Measurements from ENCODE around the gene TSHZ3. TPM values are rescaled to one million over a fixed set of nuclear protein-coding genes. Genes with fewer than 3 reads are reported as not detected.
A peak's percentile ranks its signal among the peaks of the same experiment; 100 is the strongest.

The TSHZ3 gene
- total and polyA plus RNA-seq, 8 donors: 0.87 to 14.3 (median 5.9) TPM

GRCh38 chr19:31275068-31275334 lies 74.2 kb downstream of the TSHZ3 start:
- Histone ChIP-seq H3K27ac (no peak overlapping the region), H3K36me3 (peaks cover 5 to 35% (median 28%) of the 10 kb centered on the region in 4 donors), H3K4me3 (no peak overlapping the region), H3K27me3 (no peaks in the 10 kb centered on the region), H3K9me3 (no peaks in the 10 kb centered on the region), H3K4me1 (peaks cover 0 to 24% (median 3%) of the 10 kb centered on the region in 4 donors)
- TF ChIP-seq POLR2A (IDR thresholded peaks at IDR 0.05): no peak
- no peak for TF ChIP-seq CTCF (IDR thresholded peaks at IDR 0.05)
- TF ChIP-seq POLR2AphosphoS5 (IDR thresholded peaks at IDR 0.05): no peak
- no peak for TF ChIP-seq EP300 (IDR thresholded peaks at IDR 0.05)
- 24 to 45% (median 25%) methylated on average over 2 of the region's 2 CpGs for WGBS, 5 donors
- no peak for DNase-seq
- intact Hi-C loops (cut with DNase I; ENCODE audit: low total_unique reads): no loop called here

GRCh38 chr19:31274251-31275067 lies 74.8 kb downstream of the TSHZ3 start:
- Histone ChIP-seq H3K36me3 (peaks cover 5 to 34% (median 28%) of the 10 kb centered on the region in 4 donors), H3K4me1 (peaks cover 0 to 24% (median 3%) of the 10 kb centered on the region in 4 donors), H3K9me3 (no peaks in the 10 kb centered on the region), H3K4me3 (no peak overlapping the region), H3K27ac (no peak overlapping the region), H3K27me3 (no peaks in the 10 kb centered on the region)
- intact Hi-C loops (cut with DNase I; ENCODE audit: low total_unique reads): no loop called here
- TF ChIP-seq POLR2A (IDR thresholded peaks at IDR 0.05) (no peak), POLR2AphosphoS5 (IDR thresholded peaks at IDR 0.05) (no peak), CTCF (IDR thresholded peaks at IDR 0.05) (no peak), EP300 (IDR thresholded peaks at IDR 0.05) (no peak)
- 62 to 77% (median 70%) methylated on average over 19 of the region's 19 CpGs for WGBS, 5 donors
- DNase-seq: peak in 1 of 2 donors; percentile 20

DNA sequence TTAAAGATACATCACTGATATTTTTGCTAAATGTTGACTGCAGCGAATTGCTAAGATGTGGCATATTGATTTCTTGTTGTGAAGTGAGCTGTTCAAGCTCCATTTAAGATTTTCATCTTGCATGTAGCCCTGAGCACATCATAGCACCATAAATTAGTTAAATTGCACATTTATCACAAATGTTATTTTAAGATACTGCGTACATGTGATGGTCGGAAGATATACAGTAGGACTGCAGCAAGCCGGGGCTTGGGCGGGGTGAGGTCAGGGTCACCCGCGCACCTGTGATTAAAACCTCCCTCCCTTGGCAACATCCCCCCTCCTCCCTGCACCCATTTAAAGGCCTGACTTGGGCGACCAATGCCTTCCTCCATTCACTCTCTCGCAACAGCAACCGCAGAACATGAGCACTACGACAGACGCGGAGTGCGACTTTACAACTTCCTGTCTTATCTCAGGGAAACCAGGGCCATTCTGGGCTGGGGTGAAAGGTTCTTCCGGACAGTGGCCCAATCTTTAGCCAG lies 76.6 kb downstream of the TSHZ3 start:
- intact Hi-C loops (cut with DNase I; ENCODE audit: low total_unique reads): no loop called here
- TF ChIP-seq POLR2AphosphoS5 (IDR thresholded peaks at IDR 0.05): no peak
- Histone ChIP-seq H3K4me1 (peaks cover 0 to 24% (median 3%) of the 10 kb centered on the region in 4 donors), H3K36me3 (peaks cover 0 to 15% (median 12%) of the 10 kb centered on the region in 4 donors), H3K9me3 (no peaks in the 10 kb centered on the region), H3K27ac (no peak overlapping the region), H3K27me3 (no peaks in the 10 kb centered on the region), H3K4me3 (no peak overlapping the region)
- no peak for DNase-seq
- 76 to 91% (median 81%) methylated on average over 15 of the region's 15 CpGs for WGBS, 5 donors

GRCh38 chr19:31271306-31271911 lies 77.8 kb downstream of the TSHZ3 start:
- WGBS, 5 donors: 55 to 77% (median 66%) methylated on average over 12 of the region's 12 CpGs
- no peak for DNase-seq
- no peak overlapping the region for H3K27ac ChIP-seq
- H3K36me3 ChIP-seq: peaks cover 0 to 3% (median 1%) of the 10 kb centered on the region in 4 donors
- H3K9me3 ChIP-seq: no peaks in the 10 kb centered on the region
- no peak overlapping the region for H3K4me3 ChIP-seq
- intact Hi-C loops (cut with DNase I; ENCODE audit: low total_unique reads): no loop called here
- TF ChIP-seq POLR2AphosphoS5 (IDR thresholded peaks at IDR 0.05): no peak
- no peak for TF ChIP-seq POLR2A (IDR thresholded peaks at IDR 0.05)
- no peak for TF ChIP-seq EP300 (IDR thresholded peaks at IDR 0.05)
- no peak for TF ChIP-seq CTCF (IDR thresholded peaks at IDR 0.05)
- H3K27me3 ChIP-seq: no peaks in the 10 kb centered on the region
- H3K4me1 ChIP-seq: peaks cover 0 to 21% (median 3%) of the 10 kb centered on the region in 4 donors

All from stomach (tissue), 9 donors.